Stimulated activated CD8-positive, alpha-beta memory T cell treated with anti-CD3 and anti-CD28 coated beads, Interleukin-7, amount 100 ng/mL, for 1 hour (primary cell): ENCODE results near the gene SECISBP2L.

Experiments
- DNase-seq, 2 donors: peaks; one replicate each; pipeline ENCODE4 v3.0.0-alpha.2; 2020; ENCODE audit warnings: low read depth in 2 of 2

The SECISBP2L gene

DNA sequence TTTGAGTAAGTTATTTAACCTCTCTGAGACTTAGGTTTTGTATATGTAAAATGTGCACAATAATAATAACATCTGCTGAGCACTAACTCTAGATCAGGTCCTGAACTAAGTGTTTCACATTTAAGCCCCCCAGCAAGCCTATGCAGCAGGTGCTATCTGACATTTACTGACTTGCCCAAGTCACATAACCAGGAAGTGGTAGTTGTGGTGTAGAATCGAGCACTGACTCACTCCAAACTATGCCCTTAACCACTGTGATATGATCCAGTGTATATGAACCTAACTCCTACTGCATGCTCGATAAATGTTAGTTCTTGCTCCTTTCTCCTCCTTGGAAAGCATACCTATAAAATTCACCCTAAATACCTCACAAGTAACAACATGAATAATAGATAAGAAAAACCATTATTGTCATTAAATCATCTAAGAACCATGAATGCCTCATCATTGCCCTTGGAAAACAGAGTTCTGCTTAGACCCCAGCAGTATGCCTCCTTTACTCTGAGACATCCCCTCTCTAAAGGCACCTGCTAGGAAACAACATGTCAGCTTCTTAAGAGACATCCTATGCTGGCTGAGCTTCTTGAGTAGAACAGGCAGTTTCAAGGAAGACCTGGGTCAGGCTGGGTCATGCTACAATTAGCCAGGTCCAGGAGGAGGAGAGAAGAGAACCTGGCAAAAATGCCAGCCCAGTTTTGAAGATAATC lies 79.5 kb downstream of the SECISBP2L start:
- DNase-seq, result no peak

DNA sequence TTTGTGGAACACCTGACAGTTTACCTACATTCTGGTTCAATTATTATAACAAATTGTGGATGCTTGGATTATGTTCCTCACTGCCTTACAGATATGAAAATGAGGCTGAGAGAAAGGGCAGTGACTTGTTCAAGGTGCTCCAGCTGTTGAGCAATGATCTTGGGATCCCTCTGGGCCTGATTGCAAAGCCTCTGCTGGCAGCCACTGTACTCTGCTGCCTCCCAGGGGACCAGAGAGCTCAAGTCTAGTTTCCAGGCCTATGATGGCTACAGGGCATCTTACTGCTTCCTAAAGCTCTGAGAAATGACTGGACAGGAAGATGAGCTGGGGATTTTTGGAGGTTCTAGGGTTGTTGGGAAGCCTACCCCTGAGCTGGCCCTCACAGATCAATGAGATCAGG lies 80.3 kb downstream of the SECISBP2L start:
- no peak for DNase-seq

DNA sequence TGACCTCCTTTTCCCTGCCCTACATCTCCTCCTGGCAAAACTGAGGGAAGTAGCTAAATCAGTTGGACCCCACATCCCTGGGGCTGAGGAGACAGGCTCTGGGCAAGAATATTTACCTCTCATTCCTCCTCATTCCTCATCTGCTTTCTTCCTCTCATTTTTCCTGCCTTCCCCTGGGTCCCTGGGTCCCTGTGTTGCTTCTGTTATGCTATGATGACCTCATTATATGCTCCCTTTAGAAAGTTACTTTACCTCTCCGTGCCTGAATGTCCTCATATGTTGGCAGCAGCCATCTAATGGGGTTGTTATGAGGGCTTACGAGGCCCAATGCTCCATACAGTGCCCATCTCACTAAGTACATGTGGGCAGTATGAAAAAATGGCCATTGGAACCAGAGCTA lies 81.3 kb downstream of the SECISBP2L start:
- no peak for DNase-seq

DNA sequence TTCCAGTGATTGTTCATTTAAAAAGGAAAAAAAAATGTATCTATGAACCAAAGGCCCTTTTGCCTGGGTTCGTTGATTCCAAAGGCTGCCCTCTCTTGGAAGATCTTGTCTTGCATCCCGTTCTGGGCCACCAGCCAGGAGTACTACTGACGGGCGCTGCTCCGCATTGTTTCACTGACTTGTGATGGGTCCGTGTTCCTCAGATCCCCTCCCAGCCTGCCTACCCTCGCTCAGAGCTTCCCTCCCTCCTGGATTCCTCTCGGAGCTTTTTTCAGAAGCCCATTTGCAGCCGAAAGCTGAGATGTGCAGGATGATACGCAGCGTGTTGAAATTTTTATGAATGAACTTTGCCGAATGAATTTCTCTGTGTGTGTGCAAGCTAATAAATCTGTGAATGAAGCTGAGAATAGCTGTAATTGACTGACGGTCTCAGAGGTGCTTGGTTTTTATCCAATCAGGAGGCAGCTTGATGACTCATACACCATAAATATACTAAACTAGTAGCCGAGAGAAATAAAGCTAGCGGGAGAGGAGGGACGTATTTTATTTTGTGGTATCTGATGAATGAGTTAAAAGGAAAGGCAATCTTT lies 82.6 kb downstream of the SECISBP2L start, which contains the start of gene SHC4:
Gene SHC4, minus strand, starts transcription at position 396 of the 590 bp plus-strand sequence. CDS start 904 bp downstream, outside the sequence.
- DNase-seq, result no peak

DNA sequence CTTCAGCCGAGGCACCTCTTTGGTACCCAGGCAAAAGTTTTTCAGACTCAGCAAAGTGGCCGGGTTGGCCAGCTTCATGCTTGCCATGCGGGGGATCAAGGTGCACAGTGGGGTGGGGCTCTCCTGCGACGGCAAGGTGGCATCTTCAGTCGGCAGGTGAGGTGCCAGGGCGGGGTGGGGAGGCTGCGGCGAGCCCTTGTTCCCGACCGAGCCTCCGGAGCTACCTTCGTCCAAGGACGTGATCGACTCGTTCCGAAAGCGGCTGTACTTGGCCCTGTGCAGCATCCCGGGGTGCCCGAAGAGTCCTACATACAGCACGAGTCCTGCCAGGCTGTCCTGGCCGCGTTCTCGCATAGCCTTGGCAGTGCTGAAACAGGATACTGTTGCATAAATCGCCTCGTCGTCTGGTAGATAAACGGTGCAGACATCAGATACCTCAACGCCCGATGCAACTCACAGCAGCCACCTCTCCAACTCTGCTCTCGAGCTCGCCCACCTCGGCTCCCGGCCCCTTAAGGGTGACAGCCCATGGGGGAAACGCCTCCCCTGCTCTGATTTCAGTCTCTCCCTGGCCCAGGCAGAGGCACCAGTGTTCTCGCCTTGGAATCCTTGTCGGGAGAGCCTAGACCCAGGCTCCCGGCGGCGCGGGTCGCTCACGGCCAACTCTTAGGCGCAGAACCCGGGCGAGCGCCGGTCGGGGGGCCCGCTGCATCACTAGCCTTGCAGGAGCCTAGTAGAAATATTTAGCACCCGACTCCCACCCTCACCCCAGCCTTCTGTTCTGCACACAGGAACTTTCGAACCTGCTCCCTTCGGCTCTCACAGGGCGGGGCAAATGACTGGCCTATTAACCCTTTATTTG lies 83.4 kb downstream of the SECISBP2L start:
- DNase-seq, result no peak

DNA sequence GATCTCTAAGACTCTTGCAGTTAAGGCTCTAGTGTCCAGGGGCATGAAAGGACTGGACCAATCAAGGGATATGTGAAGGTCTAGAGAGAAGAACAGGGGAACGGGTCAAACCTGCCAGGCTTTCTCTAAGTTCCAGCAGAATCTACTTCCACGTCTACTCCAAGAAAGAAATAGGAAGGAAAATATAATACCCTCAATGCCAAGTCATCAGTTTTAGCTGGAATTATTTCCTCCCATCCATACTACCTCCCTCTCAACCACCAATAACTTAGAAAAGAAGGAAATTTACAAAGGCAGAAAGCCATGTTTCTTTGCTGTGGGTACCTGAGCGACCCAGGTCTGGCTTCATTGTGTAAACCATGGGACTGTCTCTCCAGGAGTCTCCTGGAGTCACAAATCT lies 90.3 kb downstream of the SECISBP2L start:
- DNase-seq, result no peak

DNA sequence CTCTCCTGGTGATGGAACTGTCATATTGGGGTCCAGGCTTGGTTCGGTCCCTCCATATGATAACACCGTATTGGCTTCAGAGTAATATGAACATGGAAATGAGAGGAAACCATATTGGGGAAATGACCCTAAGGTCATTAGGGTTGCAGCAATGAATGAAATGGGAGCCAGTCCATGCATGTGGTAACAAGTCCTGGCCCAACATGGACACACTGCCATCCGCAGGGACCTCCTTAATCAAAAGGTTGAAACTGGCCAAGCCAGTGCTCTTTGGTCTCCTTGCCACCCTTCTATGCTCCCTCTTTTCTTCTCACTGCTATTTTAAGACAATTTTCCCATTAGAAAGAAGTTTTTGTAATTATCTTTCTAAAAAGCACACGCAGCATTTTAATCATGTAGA lies 90.9 kb downstream of the SECISBP2L start:
- no peak for DNase-seq

DNA sequence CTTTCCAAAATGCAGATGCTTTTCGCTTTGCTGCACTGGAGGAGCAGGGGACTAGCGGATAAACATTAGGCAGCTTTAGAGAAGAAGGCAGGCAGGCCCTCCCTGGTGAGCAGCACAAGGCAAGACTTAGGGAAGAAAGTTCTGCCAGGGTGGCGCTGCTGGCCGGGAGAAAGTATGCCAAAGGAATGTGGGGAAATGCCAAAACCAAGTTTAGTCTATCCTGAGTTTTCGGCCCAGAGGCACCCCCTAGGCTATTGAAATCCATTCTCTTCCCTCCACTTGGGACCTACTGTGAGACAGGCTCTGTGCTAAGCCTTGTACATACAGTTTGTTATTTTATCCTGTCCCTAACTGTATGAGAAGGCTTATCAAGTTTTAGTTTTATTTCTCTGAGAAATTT lies 91.7 kb downstream of the SECISBP2L start:
- DNase-seq, result no peak

DNA sequence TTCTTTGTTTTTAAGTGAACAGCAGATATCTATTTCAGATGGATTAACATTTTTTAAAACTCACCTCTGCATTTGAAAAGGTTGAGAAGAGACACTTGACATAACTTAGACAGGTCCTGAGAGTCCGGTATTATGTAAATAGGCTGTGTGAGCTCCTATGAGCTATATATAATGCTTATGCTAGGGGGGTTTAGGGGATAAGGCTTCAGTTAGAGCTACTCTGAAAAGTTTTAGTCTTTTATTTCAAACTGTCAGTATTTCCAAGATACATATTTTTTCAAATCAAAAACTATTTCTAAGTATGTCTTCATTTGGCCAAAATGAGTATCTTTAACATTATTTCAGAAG lies 99.4 kb downstream of the SECISBP2L start:
- DNase-seq, result no peak

DNA sequence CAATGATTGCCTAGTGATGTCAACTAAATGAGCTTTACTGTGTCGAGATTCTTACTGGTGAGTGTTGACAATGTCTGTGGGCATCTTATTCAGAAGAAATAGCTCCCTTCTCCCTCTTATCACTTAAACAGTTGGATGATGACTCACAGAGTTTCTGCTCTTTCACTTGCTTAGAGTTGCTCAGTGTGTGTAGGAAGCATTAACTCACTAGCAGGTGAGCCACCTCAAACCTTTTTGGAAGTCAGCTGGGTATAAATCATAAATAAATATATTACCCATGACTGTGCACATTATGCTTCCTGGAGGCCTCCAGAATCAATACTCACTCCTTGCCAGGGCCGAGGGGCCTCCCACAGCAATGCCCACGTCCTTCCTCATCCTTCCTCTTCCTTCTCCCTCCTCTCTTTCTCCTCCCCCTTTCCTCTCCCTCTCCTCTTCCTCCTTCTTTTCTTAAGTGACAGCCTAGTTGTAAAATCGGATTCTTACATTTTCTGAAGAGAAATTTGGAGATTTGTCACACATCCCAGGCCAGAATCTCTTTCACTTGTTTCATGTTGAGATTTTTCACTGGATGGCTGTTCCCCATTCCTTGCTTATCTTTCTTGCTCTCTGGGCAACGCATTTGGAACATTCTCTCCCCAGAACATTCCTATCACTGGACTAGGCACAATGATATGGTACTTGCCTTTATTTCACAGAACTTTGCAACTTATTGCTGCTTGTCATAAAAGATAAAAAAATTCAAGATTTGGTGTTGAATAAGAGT lies 100.0 kb downstream of the SECISBP2L start:
- DNase-seq, result no peak

DNA sequence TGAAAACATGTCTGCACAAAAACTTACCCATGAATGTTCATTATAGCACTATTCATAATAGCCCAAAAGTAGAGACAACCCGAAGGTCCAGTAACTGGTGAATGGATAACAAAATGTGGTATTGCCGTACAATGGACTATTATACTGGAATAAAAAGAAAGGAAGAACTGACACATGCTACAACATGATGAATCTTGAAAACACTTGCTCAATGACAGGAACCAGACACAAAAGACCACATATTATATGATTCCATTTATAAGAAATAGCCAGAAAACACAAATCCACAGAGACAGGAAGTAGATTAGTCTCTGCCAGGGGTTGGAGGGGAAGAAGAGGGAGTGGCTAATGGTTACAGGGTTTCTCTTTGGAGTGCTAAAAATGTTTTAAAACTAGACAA lies 100.9 kb downstream of the SECISBP2L start:
- DNase-seq, result no peak

DNA sequence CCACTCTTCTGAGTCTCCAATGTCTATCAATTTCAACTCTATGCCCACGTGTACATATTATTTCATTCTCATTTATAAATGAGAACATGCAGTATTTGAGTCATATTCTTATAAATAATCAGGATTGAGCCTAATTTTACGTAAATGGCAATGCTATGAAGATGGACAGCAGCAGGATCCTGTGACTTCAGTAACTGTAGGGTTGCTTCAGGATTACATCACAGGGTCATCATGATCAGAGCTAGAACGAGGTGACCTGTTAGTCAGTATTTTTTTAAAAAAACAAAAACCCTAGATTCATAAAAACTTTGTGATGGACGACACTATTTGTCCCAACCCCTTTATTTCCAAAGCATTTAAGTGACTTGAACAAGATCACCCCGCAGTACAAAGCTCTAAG lies 104.3 kb downstream of the SECISBP2L start:
- no peak for DNase-seq

DNA sequence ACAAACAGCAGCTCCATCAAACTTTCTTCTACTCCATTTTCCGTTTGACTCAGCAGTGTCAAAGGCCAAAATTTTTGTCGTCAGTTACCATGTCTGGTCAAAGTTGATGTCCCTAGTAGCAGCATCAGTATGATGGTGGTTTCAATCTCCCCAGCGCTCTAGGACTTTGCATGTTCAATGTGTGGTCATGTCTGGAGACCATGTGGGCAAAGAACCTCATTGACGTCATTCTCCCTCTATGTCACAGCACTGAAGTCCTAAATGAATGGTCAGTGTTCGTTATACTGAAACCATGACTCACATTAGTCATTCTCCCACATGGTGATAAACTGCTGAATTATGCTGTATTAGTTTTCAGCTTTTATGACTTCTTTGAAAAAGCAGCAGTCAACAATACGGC lies 105.7 kb downstream of the SECISBP2L start:
- no peak for DNase-seq

DNA sequence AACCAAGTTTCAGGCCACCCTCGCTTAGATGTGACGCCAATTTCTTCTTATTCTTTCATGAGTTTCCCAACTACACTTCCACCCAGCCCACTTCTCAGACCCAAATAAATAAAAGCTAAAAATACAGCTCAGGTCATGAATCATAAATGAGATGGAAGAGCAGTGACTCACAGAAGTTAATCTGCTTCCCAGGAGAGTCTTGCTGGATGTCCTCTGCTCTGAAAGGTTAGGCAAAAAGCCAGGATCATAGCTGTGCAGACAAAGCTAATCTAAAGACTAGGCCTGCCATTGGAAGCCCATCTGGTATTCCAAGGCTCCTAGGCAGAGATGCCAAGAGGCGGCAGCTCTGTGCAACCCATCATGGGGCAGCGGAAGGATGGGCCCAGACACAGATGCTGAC lies 106.6 kb downstream of the SECISBP2L start:
- no peak for DNase-seq
